Posterior cingulate gyrus (tissue), 11 donors: Measurements from ENCODE around the gene RNU4-1.

Experiments used
- DNase-seq, 10 donors: peaks; one replicate each; pipeline versions ENCODE4 v3.0.0 to v3.0.0-alpha.2; 2020 to 2021; ENCODE audit warnings: mixed read lengths in 3 of 10
- intact Hi-C: fragments of 100-400 bp; cut with DNase I; formaldehyde crosslinking; loops from one replicate; pipeline ENCODE4 v1.15.1; 2023

Gene RNU4-1

DNA sequence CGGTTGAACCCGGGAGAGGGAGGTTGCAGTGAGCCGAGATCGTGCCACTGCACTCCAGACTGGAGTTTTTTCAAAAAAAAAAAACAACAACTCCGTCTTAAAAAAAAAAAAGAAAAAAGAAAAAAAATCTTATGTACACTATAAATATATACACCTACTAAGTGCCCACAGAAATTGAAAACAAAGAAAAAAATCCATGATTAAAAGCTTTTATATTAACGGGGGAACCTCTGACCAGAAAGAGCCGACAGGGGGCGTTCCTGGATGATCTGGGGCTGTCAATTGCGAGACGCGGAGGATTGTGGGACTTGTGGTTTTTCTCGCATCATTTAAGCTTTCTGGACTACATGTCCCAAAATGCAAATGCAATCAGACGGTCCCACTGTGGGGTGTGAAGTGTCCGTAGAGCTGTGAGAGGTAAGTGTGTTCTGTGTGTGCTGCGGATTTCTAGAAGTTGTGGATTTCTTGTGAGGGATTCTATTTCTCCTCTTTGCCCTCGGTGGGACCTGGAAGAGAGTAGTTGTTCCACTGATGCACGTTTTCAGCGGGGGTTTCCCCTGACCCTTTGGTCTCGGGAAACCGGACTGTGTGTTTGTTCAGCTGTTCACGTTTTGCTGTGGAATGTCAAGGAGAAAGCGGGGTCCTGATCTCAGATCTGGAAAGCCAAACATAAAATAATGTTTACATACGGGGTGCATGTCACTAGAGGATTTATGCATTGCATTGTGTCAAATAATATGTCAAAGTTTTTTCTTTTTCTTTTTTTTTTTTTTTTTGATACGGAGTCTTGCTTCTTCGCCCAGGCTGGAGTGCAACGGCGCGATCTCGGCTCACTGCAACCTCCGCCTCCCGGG lies 9.2 kb upstream of the RNU4-1 start, which contains the start of gene SIRT4:
Gene SIRT4 (plus strand): TSS at position 360 of the 854 bp plus-strand sequence. CDS start 1,241 bp downstream, outside the sequence.
- intact Hi-C loops: no loop called here
- peak; percentile 74 to 97 (median 88) for DNase-seq

DNA sequence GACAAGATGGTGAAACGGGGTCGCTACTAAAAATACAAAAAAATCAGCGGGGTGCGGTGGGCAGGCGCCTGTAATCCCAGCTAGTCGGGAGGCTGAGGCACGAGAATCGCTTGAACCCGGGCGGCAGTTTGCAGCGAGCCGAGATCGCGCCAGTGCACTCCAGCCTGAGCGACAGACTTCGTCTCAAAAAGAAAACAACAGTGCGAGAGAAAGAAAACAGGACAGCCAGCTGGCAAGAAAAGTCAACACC lies 701 bp downstream of the RNU4-1 start:
- intact Hi-C loops: no loop called here
- DNase-seq: no peak

DNA sequence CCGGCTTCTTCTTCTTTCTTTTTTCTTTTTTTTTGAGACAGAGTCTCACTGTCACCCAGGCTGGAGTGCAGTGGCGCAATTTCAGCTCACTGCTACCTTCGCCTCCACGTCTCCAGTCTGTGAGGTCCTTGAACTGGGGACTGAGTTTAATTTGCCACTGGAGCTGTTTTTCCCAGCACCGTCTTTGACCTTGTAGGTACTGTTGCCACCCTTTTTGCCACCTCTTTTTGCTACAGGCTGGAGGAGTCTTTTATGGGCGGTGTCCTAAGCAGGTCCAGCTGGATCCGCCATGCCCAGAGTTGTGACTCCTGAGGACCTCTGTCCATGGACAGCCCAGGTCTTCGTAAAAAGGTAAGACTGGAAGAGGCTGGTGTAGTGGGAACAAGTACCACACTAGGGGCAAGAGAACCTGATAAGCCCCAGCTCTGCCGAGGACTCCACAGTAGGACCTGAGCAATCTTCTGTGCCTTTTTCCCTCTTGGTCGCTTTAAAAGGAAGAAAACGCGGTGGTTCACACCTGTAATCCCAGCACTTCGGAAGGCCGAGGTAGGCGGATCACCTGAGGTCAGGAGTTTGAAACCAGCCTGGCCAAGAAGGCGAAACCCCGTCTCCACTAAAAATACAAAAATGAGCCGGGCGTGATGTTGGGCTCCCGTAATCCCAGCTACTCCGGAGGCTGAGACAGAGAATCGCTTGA lies 2.3 kb downstream of the RNU4-1 start:
- peak in 1 of 10 donors; percentile 67 for DNase-seq
- intact Hi-C loops: loop anchor here (2.0 kb wide), 1 partner anchor 24 kb away; no protein-coding TSS in a partner anchor

DNA sequence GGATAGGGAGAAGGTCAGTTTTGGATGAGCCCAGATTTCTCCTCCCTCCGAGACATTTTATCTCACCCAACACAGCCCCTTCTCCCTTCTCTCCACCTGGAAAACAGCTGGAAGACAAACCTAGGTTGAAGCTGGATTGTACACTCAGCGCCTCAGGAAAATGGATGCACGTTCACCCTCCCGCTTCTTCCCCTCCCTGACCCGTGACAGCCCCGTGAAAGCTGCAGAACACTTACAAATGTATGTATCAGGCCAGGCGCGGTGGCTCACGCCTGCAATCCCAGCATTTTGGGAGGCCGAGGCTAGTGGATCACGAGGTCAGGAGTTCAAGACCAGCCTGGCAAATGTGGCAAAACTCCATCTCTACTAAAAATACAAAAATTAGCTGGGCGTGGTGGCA lies 5.5 kb downstream of the RNU4-1 start:
- intact Hi-C loops: no loop called here
- DNase-seq: peak in 1 of 10 donors; percentile 23

DNA sequence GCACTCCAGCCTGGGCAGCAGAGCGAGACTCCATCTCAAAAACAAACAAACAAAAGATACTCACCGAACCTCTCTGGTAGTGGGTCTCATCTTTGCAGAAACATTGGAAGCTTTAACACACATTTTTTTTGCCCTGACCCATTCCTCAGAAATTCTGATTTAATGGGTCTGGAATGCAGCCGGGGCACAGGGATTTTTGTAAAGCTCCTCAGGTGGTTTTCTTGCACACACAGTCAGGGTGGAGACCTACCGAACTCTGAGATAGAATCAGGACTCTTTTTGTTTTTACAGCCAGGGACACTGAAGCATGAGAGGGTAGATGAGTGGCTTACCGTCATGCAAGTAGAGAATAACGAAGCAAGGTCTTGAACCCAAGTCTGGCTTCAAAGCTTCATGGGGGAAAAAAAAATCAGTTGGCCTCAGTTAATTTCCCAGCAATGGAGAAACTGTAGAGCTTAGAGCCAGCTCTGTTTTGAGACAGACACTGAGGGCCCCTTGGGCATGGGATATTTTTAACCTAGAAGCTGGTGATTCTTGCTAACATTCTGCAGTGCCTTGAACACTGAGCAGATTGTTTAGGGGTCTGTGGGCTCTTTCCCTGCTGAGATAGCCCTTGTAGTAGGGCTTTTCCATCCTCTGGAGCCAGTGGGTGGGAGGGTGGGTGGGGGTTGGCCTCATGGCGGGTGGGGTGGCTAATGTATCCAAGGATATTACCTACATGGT lies 6.1 kb downstream of the RNU4-1 start:
- intact Hi-C loops: no loop called here
- DNase-seq: no peak

DNA sequence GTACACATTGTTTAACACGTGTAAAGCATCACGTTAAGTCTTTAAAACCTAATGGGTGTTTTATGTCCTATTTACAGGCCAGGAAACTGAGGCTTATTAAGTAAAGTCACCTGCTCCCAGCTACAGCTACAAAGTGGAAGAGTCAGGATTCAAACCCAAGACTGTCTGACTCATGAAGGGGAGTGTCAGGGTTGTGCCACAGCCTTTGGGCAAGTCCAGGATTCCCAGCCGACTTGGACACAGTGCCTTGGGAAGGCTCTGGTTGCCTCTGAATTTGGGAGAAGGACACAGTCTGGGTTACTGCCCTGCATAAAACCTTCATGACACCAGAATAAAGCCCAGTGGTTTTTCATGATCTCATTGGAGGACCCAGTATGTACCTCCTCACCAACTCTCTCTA lies 8.7 kb downstream of the RNU4-1 start:
- intact Hi-C loops: no loop called here
- no peak for DNase-seq

DNA sequence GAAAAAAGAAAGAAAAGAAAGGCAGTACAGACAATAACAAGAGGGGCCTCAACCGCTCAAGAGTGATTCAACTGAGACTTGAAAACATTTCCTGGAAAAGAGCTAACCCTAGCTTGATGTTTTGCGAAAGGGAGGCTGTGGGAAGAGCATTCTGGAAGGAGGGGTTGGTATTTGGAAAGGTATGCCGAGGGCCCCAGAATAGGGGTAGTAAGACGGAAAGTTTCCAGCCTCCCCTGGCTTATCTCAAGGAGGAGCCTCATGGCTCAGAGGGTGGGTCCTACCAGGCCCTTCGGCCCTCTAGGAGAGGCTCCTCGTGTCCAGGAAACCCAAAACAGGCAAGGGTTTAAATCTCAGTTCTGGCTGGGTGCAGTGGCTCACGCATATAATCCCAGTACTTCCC lies 9.7 kb downstream of the RNU4-1 start:
- no peak for DNase-seq
- intact Hi-C loops: no loop called here

DNA sequence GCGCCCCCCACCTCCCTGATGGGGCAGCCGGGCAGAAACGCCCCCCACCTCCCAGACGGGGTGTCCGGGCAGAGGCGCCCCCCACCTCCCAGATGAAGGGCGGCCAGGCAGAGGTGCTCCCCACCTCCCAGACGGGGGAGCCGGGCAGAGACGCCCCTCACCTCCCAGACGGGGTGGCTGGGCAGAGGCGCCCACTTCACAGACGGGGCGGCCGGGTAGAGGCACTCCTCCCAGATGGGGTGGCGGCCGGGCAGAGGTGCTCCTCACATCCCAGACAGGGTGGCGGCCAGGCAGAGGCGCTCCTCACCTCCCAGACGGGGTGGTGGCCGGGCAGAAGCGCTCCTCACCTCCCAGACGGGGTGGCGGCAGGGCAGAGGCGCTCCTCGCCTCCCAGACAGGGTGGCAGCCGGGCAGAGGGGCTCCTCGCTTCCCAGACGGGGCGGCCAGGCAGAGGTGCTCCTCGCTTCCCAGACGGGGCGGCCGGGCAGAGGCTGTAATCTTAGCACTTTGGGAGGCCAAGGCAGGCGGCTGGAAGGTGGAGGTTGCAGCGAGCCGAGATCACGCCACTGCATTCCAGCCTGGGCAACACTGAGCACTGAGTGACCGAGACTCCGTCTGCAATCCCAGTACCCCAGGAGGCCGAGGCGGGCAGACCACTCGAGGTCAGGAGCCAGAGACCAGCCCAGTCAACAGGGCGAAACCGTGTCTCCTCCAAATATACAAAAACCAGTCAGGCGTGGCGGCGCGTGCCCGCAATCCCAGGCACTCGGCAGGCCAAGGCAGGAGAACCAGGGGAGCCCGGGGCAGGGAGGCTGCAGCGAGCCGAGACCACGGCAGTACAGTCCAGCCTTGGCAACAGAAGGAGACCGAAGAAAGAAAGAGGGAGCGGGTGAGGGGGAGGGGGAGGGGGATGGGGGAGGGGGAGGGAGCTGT lies 14.6 kb downstream of the RNU4-1 start:
- peak in 3 of 10 donors; percentile 70 to 82 (median 77) for DNase-seq
- intact Hi-C loops: no loop called here

DNA sequence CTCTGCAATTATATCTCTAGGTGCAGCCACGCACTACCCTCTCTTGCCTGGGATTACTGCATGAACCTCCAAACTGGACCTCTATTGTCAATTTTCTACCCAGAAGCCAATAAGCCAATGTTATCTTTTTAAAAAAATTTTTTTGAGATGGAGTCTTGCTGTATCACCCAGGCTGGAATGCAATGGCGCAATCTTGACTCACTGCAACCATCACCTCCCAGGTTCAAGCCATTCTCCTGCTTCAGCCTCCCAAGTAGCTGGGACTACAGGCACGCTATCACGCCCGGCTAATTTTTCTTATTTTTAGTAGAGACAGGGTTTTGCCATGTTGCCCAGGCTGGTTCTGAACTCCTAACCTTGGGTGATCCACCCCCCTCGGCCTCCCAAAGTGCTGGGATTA lies 16.3 kb downstream of the RNU4-1 start:
- intact Hi-C loops: no loop called here
- peak in 1 of 10 donors; percentile 20 for DNase-seq

DNA sequence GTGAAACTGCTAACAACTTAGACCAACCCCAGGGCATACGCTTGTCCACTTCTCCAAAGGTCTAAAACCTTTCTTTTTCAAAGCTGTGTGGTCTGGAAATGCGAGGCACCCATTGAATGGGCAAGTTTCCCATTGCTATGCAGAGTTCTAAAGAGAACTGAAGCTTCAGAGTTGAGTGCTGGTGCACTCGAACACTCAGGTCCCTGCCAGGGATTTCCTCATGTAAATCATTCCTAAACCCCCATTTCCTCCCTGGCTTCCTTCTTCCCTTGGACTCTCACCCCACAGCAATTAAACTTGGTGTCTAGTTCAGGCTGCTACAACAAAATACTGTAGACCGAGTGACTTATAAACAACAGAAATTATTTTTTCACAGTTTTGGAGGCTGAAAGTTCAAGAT lies 25.3 kb downstream of the RNU4-1 start:
- no peak for DNase-seq
- intact Hi-C loops: loop anchor here (2.0 kb wide), 1 partner anchor 23 kb away; the partner anchor contains the start of gene RNU4-2

DNA sequence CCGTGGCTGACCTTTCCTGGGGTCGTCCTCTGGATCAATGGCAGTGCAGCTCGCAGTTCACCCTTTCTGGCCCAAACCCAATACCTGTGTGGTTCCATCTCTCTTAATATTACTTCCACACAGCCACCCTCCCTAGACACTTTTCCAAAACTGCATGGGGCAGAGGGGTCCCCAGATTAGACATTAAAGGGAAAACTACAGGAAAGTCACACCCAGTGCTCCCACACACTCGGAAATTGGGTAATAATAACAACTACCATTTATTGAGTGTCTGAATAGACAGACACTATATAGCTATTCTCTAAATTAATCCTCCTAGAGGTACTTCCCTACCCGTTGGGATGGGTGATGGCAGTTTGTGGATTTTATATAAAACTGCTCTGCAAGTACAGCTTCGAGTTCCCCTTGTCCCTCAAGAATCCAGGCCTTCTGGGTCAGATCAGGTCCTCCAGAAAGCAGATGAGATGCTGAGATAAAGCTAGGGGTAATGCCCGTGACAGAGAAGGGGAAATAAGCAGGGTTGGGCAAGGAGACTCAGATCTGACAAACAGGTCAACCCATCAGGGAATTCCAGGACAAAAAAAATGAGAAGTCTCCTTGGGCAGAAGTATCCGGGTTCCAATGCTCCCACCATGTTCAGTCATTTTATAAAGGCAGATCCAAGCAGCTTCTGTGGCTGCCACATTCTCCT lies 26.7 kb downstream of the RNU4-1 start:
- DNase-seq: peak in 2 of 10 donors; percentile 6 to 8
- intact Hi-C loops: loop anchor here (2.0 kb wide), 1 partner anchor 24 kb away; the partner anchor contains the start of gene RNU4-2

DNA sequence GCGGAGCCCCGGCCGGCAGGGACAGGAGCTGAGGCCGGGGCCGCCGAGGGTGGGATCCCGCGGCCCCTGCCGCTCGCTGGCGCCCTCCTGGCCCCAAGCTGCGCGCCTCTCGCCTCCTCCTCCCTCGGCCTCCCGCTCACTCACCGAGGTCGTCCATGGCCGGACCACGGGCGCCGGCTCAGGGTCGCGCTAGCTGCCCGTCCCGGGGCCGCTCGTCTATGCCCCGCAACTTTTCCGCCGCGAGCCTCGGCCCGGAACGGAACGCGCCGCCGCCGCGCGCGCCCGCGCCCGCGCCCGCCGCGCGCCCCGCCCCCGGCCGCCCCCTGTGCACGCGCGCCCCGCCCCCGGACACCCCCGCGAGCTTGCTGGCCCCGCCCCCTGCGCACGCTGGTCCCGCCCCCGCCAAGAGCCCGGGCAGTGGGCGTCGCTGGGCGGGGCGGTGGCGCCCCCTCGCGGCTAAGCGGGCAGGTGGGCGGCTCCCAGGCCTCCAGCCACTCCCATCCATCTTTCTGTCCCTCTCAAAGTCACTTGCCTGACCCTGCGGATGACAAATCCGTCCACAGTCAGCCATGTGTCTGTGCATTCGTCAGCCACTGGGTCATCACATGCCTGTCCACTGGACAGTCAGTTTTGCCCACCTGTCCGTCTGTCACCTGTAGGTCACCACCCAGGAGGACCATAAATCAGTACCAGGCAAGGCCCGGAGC lies 27.4 kb downstream of the RNU4-1 start, which contains the start of gene PXN:
Gene PXN (minus strand): TSS at position 258 of the 707 bp plus-strand sequence. CDS start 101 bp downstream, at position 157.
- DNase-seq: peak; percentile 61 to 97 (median 79)
- intact Hi-C loops: loop anchor here (1.0 to 2.0 kb wide), 2 partner anchors 25 to 37 kb away; partner anchors contain the start of gene RNU4-2

DNA sequence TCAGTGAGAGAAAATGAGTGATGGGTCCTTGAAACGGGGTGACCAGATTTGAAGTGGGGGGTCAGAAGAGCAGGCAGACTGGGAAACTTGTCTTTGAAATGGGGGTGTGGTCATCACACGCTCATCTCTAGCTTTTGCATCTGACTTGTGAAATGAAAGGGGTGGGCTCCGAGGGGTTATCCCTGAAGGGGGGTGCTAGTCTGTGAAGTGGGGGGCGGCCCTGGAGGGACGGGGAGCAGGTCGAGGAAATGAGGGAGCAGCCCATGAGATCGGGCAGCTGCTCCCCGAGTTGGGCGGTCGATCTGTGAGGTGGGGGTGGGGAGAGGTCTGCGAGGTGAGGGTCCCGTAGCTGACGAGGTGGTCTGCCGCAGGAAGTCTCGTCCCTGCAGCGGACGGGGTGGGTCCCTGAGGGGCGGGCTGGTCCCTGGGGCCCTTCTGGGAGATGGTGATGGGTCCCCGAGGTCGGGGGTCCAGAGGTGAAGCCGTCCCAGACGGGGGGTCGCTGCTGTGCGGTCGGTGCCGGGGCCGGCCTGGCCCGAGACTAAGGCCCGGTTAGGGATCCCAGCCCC lies 28.0 kb downstream of the RNU4-1 start:
- intact Hi-C loops: loop anchor here (1.0 kb wide), 1 partner anchor 37 kb away; no protein-coding TSS in a partner anchor
- peak in 4 of 10 donors; percentile 11 to 79 (median 66) for DNase-seq

DNA sequence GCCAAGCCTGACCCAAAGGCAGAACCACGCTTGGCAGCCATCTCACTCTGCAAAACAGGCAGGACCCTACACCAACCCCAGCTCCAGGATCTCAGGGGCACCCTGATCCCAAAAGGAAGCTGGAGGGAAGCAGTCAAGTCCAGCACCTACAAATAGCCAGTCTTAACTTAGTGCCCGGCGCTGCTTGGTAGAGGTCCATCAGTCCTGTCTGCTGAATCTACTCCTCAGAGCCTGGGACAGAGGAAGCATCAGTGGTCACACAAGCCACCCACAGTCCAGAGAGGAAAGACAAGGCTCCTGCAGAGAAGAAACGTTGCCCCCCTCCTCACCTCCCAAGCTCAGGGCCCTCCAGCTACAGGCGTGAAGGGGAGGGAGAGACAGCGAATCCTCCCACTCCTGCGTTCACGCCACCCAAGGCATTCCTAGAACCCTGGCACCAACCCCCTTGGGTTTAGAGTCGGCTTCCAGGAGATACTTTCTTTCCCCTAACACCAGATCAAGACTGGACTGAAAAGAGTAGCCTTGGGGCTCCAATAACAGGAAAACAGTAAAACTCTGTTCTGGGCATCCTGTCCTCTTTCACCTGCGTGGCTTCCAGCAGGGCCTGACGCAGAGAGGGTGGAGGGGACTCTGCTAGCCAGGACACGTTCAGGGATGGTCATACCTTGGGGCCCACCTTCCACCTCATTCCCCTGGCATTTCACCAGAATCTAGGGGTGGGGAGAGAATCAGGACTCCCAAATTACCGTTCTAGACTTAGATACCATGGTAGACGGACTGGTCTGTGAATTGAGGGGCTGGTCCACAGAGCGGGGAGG lies 28.7 kb downstream of the RNU4-1 start:
- peak in 2 of 10 donors; percentile 59 to 65 for DNase-seq

DNA sequence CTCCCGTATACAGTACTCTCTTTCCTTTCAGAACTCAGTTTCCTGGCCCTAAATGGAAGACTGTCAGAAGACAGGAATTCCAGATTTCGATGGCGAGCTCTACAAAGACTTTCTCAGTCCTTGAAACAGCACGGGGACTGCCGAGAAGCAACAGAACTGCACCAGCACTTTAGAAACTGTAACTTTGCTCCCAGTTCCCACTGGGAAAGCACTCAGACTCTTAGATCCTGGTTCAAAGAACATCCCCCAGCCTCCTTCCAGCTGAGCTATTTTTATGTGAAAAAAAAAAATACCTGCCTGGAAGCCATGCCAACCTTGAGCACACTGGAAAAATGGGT lies 29.3 kb downstream of the RNU4-1 start:
- intact Hi-C loops: no loop called here
- DNase-seq: peak in 2 of 10 donors; percentile 1 to 5

More for the DNA sequence above, 28.7 kb downstream of the RNU4-1 start:
- intact Hi-C loops: no loop called here

DNA sequence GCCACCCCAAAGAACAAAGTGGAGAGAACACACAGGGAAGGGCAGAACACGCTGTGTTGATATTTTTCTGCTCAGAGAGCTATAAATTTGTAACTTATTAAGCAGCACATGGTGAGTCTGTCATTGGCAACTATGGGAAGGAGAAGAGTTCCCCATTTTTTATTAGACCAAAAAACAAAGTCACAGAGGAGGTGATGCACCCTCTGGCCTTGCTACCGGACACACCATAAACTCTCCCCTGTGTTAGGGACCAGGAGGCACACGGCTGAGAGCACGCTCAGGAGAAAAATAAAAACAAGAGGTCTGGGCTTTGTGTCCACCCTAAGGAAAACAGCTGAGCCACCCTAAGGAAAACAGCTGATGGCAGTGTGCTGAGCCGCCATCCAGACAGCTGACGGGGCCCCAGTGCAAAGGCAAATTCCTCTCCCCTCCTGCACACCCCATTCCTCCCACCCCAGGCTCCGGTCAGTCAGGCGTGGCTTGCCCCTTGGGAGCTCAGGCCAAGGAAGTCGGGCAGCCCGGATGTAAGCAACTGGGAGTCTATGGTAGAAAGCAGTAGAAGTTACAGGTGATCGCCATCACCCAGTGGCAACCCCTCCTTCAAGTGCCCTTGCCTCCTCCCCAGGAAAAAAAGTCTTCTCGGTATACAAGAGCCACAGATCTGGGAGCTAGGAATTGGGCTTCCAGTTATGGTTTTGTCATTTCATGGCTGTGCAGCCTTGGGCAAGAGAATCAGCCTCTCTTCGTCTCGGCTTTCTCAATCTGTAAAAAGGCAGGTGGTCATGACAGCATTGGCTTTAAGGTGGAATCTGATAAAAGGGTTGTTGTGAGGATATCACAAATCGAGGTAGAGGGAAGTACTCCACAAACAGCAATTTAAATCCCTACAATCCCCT lies 29.9 kb downstream of the RNU4-1 start:
- intact Hi-C loops: no loop called here

More for the DNA sequence above, 29.9 kb downstream of the RNU4-1 start:
- peak in 2 of 10 donors; percentile 4 to 65 for DNase-seq
